Activated T-cell treated with anti-CD3 and anti-CD28 coated beads for 1 hour (primary cell): Measurements from ENCODE around the gene ZSCAN16.
A peak's percentile ranks its signal among the peaks of the same experiment; 100 is the strongest.
"Not testable (repeated sequence)": the region's sequence is repeated elsewhere in the genome, so short reads cannot be mapped to it uniquely, and the experiment has no call there.

Source experiments
- DNase-seq: peaks from one replicate; pipeline ENCODE4 v3.0.0-alpha.2; 2020; ENCODE audit warnings: low read depth

Gene ZSCAN16

GRCh38 chr6:28124350-28124970 lies at the start of gene ZSCAN16:
Gene ZSCAN16, plus strand, starts transcription at chr6:28124609. Its CDS starts 835 bp downstream, at chr6:28125444.
- peak; percentile 58 for DNase-seq

GRCh38 chr6:28078050-28078449 lies 46.4 kb upstream of the ZSCAN16 start:
- DNase-seq, result no peak

- DNase-seq, result no peak
Measured at GRCh38 chr6:28078836-28079235, 45.6 kb upstream of the ZSCAN16 start.

- DNase-seq, result not testable (repeated sequence)
Measured at GRCh38 chr6:28080381-28080630, 44.1 kb upstream of the ZSCAN16 start, which contains the start of gene ZNF165. Gene ZNF165, plus strand, starts transcription at chr6:28080568. Its CDS starts 4,913 bp downstream, at chr6:28085481.

- DNase-seq, result peak; percentile 87
Measured at GRCh38 chr6:28080631-28081485, 43.6 kb upstream of the ZSCAN16 start.

GRCh38 chr6:28081486-28081751 lies 43.0 kb upstream of the ZSCAN16 start:
- DNase-seq, result no peak

- DNase-seq, result no peak
Measured at GRCh38 chr6:28082939-28083338, 41.5 kb upstream of the ZSCAN16 start.

- no peak for DNase-seq
Measured at GRCh38 chr6:28089054-28089453, 35.4 kb upstream of the ZSCAN16 start.

GRCh38 chr6:28090917-28091586 lies 33.4 kb upstream of the ZSCAN16 start:
- DNase-seq, result no peak

- not testable (repeated sequence) for DNase-seq
Measured at GRCh38 chr6:28102222-28102621, 22.2 kb upstream of the ZSCAN16 start.

GRCh38 chr6:28102699-28103098 lies 21.7 kb upstream of the ZSCAN16 start:
- not testable (repeated sequence) for DNase-seq

GRCh38 chr6:28104392-28105244 lies 19.8 kb upstream of the ZSCAN16 start:
- peak; percentile 75 for DNase-seq

GRCh38 chr6:28105245-28105639 lies 19.2 kb upstream of the ZSCAN16 start:
- DNase-seq, result no peak

- DNase-seq, result no peak
Measured at GRCh38 chr6:28107506-28107905, 16.9 kb upstream of the ZSCAN16 start.

- no peak for DNase-seq
Measured at GRCh38 chr6:28111964-28112363, 12.4 kb upstream of the ZSCAN16 start.

GRCh38 chr6:28115799-28116198 lies 8.6 kb upstream of the ZSCAN16 start:
- no peak for DNase-seq

GRCh38 chr6:28117386-28118050 lies 6.9 kb upstream of the ZSCAN16 start:
- DNase-seq, result no peak

GRCh38 chr6:28118217-28118616 lies 6.2 kb upstream of the ZSCAN16 start:
- no peak for DNase-seq

- no peak for DNase-seq
Measured at GRCh38 chr6:28121876-28122275, 2.5 kb upstream of the ZSCAN16 start.

GRCh38 chr6:28122283-28122682 lies 2.1 kb upstream of the ZSCAN16 start:
- DNase-seq, result not testable (repeated sequence)

- no peak for DNase-seq
Measured at GRCh38 chr6:28124971-28125353, 553 bp downstream of the ZSCAN16 start.

- no peak for DNase-seq
Measured at GRCh38 chr6:28125401-28125800, 992 bp downstream of the ZSCAN16 start.
